ENCODE measurements around the gene MEIS3. TPM values are rescaled to one million over a fixed set of nuclear protein-coding genes. Genes with fewer than 3 reads are reported as not detected.
"Not testable (repeated sequence)": the region's sequence is repeated elsewhere in the genome, so short reads cannot be mapped to it uniquely, and the experiment has no call there.

MEIS3 gene
- total RNA-seq, 1 donor from 2014 or later: 0.07 TPM

GRCh38 chr19:47416643-47416985 is 2.7 kb downstream of the MEIS3 start:
- no peak for DNase-seq (ENCODE audit: low read depth, low spot score)

- no peak for DNase-seq (ENCODE audit: low read depth, low spot score)
Observed at GRCh38 chr19:47415953-47416642, 3.2 kb downstream of the MEIS3 start.

DNA sequence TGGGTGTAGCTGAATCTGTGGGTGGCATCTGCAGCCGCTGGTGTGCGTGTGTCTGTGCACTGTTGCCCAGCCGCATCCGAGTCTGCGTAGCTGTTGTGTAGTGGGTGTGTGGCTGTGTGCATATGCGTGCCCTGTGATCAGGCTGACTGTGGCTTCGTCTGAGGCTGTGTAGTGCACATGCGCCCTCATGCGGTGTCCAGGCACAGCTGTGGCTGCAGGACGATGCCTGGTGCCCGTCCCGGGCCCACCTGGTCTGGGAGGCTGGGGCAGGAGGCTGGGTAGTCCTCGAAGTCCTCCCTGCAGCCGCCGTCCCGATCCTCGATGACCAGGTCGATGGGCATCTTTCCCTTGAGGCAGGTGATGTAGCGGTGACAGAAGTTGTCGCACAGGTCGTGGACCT is 4.9 kb downstream of the MEIS3 start:
- DNase-seq (ENCODE audit: low read depth, low spot score): no peak

DNA sequence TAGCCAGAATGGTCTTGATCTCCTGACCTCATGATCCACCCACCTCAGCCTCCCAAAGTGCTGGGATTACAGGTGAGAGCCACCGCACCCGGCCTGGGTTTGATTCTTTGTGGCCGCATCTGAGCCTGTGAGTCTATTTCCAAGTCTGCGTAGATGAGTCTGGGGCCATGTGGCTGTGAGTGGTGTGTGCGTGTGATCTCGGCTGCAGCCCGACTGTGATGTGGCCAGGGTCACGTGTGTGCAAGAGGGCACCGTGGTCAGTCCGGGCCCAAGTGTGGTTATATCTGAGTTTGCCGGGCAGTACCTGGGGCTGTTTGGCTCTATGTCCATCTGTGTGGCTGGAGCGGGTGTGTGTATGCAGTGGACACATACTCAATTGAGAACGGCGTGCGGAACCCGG is 5.4 kb downstream of the MEIS3 start:
- DNase-seq (ENCODE audit: low read depth, low spot score): no peak

GRCh38 chr19:47411696-47412095 is 7.6 kb downstream of the MEIS3 start:
- not testable (repeated sequence) for DNase-seq (ENCODE audit: low read depth, low spot score)

GRCh38 chr19:47411101-47411500 is 8.2 kb downstream of the MEIS3 start:
- DNase-seq (ENCODE audit: low read depth, low spot score): no peak

DNA sequence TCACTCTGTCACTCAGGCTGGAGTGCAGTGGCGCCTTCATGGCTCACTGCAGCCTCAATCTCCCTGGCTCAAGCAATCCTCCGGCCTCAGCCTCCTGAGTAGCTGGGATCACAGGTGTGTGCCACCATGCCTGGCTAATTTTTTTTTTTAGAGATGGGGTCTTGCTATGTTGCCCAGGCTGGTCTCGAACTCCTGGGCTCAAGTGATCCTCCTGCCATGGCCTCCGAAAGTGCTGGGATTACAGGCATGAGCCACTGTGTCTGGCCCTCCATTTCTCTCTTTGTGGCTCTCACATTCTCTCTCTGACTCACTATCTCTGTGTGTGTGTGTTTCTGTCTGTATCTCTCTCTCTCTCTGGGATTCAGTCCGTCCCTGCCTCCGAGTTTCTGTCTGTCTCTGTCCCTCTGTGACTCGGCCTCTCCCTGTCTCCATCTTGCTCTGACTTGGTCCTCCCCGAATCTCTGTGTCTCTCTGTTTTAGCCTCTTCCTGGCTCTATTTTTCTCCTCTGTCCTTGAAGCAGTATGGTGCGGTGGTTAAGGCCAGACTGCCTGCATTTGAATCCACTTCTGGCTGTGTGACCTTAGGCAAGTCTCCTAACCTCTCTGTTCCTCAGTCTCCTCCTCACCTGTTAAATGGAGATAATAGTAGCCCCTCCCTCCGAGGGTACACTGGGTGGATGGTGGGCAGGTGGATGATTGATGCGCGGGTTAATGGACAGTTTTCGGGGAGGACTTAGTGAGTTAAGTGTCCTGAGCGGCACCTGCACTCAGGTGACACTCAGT is 11.0 kb downstream of the MEIS3 start:
- DNase-seq (ENCODE audit: low read depth, low spot score): no peak

DNA sequence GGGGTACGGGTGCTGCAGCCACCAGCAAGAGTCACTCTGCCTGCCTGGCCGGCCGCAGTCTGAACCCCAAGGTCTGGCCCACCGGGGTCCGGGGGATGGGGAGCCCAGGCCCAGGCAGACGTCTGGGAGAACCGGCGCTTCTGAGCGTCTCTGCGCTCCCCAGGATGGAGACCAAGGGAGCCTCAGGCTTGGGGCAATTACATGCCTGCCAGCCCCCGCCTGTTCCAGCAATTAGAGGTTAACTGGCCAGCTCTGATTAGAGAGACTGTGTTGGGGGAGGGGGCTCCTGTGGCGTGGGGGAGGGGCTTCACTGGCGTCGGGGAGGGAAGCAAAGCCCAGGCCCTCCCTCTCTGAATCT is 11.9 kb downstream of the MEIS3 start:
- no peak for DNase-seq (ENCODE audit: low read depth, low spot score)

DNA sequence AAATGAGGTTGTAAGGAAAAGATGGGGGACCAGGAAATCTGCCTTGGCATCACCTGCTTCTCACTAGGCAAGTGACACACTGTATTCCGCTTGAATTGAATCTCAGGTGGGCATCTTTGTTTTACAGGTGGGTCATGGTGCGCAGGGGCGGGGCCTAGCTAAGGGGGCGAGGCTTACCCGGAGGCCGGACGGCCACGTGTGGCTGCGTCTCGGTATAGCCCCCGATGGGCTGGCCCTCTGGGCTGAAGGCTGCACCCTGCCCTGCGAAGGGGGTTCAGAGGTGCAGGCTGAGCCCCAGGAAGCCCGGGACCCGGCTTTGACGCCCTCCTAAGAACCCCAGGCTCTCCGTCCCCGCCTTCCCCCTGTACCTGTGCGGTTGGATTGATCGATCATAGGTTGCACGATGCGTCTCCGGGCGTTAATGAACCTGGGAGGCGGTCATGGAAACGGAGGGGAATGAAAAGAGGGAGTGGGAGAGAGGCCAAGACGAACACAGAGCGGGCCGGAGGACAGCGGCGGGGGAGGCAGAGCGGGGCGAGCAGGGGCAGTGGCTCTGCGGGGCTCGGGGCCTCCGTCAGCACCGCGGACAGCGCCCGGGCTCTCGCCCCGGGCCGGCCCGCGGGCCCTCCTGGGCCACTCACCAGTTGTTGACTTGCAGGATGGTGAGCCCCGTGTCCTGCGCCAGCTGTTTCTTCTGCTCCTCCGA is 12.5 kb downstream of the MEIS3 start:
- no peak for DNase-seq (ENCODE audit: low read depth, low spot score)

GRCh38 chr19:47405854-47406417 is 13.4 kb downstream of the MEIS3 start:
- no peak for DNase-seq (ENCODE audit: low read depth, low spot score)

DNA sequence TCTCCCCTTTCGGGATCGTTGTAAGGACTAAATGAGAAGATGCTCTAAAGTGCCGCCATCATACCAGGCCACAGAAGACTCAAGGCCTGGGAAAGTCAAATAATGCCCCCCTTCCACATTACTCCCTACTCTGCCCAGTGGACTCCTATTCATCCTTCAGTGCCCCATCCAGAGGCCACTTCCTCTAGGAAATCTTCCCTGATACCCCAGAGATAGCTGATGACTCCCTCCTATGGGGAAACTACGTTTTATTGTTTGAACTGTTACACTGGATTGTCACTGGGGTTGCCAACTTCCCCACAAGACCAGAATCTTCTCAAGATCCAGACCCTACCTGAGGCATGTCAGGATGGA is 14.2 kb downstream of the MEIS3 start:
- DNase-seq (ENCODE audit: low read depth, low spot score): no peak

- no peak for DNase-seq (ENCODE audit: low read depth, low spot score)
Observed at GRCh38 chr19:47404334-47405196, 14.8 kb downstream of the MEIS3 start.

- DNase-seq (ENCODE audit: low read depth, low spot score): no peak
Observed at GRCh38 chr19:47402504-47402903, 16.8 kb downstream of the MEIS3 start.

DNA sequence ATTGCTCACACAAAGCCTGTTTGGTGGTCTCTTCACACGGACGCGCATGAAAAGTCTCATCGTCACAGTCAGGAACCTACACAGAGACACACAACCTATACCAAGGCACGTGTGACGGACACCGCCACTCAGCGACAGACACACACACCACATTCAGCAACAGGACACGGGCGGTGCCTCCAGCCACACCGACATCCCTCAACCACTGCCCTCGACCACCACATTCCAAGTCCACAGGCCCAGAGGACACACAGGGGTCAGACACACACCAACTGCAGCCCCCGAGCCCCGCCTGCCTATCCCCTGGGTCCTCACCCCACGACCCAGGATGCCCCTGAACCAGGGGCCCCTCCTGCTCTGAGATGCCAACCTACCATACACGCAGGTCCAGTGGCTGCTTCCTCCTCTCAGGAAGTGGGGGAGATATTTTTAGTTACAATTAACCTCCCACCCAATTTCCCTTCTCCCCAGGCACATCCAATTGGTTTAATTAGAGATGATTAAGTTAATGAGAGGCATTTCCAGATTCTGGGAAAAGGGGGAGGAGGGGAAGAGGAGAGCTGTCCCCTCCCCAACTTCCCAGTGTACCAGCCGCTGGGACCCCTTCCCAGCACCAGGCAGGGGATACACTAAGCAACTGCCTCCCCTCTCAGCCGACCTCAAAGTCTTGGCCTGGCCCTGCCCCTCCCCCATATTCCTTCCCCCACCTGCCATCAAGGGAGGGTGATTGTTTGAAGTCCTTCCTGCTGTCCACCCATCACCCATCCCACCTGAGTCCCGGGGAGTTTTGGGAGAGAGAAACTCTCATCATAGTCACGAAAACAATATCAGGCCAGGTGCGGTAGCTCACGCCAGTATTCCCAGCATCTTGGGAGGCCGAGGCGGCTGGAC is 20.4 kb downstream of the MEIS3 start:
- no peak for DNase-seq (ENCODE audit: low read depth, low spot score)

DNA sequence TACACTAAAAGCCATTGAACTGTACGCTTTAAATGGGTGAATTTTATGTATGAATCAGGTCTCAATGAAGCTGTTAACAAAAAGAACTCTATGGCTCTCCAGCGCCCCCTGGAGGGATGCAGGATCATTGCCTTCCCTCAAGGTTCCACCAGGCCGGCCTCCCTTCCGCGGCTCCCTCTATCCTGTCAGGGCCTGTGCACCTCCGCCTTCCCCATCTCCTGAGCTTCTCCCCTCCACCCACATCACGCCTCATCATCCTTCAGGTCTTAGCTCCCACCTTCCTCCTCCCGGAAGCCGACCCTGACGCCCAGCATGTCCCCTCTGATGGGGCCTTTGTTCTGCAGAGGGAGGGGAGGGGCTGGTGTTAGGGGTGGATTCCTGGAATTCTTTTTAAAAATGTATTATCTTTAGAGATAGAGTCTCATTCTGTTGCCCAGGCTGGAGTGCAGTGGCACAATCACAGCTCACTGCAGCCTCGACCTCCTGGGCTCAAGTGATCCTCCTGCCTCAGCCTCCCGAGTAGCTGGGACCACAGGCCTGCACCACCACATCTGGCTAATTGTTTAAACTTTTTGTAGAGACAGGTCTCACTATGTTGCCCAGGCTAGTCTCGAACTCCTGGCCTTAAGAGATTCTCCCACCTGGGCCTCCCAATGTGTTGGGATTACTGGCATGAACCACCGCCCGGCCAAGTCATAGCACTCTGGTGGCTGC is 27.7 kb downstream of the MEIS3 start:
- DNase-seq (ENCODE audit: low read depth, low spot score): no peak

DNA sequence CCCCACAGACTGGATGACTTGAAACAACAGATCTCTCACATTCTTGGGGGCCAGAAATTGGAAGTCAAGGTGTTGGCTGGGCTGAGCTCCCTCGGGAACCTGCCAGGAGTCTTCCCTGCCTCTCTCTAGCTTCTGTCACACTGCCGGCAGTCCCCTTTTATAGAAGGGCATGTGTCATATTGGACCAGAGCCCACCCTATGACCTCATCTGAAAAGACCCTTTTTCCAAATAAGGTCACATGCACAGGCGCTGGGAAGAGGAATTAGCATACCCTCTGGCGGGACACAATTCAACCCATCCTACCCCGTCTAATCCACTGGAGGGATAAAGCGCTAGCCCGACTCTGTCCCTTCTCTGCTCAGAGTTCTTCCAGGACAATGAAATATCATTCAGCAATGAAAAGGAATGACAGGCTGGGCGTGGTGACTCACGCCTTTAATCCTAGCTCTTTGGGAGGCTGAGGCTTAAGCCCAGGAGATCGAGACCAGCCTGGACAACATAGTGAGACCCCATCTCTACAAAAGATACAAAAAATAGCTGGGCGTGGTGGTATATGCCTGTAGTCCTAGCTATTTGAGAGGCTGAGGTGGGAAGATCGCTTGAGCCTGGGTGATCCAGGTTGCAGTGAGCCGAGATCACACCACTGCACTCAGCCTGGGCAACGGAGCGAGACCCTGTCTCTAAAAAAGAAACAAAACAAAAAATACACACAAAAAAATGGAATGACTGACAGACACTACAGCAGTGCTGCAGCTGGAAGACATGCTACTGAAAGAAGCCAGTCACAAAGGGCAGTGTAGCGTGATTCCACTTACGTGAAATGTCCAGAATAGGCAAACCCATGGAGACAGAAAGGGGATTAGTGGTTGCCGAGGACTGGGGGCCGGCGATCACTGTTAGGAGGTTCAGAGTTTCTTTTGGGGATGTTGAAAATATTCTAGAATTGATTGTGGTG is 28.5 kb downstream of the MEIS3 start:
- DNase-seq (ENCODE audit: low read depth, low spot score): no peak

- DNase-seq (ENCODE audit: low read depth, low spot score): no peak
Observed at GRCh38 chr19:47389150-47389556, 30.2 kb downstream of the MEIS3 start.

DNA sequence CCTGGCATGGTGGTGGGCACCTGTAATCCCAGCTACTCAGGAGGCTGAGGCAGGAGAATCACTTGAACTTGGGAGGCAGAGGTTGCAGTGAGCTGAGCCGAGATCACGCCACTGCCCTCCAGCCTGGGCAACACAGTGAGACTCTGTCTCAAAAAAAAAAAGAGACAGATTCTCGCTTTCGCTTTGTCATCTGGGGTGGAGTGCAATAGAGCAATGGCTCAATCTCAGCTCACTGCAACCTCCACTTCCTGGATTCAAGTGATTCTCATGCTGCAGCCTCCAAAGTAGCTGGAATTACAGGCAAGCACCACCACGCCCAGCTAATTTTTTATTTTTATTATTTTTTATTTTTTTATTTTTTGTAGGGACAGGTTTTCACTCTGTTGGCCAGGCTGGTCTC is 30.6 kb downstream of the MEIS3 start:
- DNase-seq (ENCODE audit: low read depth, low spot score): not testable (repeated sequence)

GRCh38 chr19:47387623-47388022 is 31.7 kb downstream of the MEIS3 start:
- not testable (repeated sequence) for DNase-seq (ENCODE audit: low read depth, low spot score)
